Activated CD8-positive, alpha-beta memory T cell treated with anti-CD3 and anti-CD28 coated beads, Interleukin-2, amount 50 U/mL, for 1 hour (primary cell): ENCODE data around the gene FMOD.
A peak's percentile ranks its signal among the peaks of the same experiment; 100 is the strongest.
"Not testable (repeated sequence)": the region's sequence is repeated elsewhere in the genome, so short reads cannot be mapped to it uniquely, and the experiment has no call there.

Experiments used
- DNase-seq: peaks from one replicate; pipeline ENCODE4 v3.0.0-alpha.2; 2020; ENCODE audit errors: extremely low read depth

The FMOD gene

DNA sequence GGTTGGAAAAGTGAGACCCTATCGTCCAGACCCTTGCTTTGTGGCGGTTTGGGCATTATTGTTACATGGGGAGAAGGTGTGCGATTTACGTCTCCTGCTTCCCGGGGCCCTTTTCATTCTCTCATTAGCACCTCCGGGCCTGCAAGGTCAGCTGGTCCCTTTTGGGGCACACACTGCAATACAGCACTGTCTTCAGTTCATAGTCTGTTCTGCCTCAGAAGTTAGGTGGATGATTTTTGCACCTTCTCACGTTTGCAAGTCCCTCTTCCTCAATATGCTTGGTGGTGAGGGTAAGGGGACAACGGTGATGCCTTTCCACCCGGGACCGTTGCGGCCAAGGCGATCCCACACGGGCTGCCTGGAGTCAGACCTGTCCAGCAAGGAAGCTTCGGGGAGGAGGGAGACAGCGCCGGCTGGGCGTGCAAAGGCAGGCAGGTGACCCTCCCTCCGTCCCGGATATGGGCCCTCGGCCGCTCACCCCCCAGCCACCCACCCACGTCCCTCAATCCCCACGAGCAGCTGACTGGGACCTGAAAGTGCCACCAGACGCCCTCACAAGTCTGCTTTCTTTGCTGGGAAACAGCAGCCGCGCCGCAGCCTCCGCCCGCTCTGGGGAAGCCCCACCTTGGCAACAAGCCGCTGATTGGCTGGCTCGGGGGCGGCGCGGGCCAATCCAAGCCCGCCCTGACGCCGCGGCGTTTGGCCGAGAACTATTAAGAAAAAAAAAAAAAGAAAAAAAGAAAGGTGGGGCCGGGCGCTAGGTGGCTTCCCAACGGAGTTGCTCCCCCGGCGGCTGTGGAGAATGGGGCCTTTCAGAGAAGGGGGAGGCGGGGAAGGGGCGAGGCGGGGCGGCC is 23.9 kb downstream of the FMOD start:
- peak; percentile 80 for DNase-seq

- no peak for DNase-seq
Measured at GRCh38 chr1:203325418-203326091, 25.4 kb downstream of the FMOD start.

DNA sequence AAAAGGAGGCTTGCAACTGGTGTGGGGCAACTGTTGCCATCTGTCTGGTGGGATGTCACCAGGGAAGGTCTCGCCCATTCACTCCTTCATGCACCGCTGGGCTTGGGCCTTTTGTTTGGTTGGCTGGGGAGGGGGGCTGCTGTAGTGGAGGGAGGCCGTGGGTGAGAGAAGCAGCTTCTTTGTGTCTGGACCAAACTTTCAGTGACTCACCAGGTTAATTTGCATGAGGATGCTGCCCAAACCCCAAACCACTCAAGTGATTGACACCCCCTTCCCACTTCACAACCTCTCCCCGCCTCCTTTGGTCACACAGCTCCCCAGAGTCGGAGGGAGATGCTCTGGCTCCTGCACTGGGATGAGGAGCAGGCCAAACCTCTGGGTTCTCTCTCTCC is 25.9 kb downstream of the FMOD start:
- no peak for DNase-seq

GRCh38 chr1:203324105-203325025 is 26.6 kb downstream of the FMOD start:
- no peak for DNase-seq

DNA sequence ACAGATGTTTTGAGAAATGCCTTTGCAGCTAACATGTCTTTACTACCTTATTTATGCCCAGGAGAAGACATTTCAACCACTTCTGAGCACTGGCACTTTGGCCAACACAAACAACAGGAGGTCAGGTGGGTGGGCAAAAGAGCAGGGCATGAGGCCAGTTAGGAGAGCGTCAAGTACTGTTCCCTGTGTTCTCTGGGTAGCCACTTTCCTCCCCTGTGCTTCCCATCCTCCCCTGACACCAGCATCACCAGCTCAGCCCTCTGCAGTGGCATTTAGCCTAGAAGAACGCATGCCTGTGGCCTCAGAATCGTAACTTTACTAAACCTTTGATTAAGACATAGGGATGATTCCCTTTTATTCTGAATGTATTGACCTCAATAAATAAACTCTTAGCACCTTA is 27.3 kb downstream of the FMOD start:
- DNase-seq: no peak

- DNase-seq: no peak
Measured at GRCh38 chr1:203322500-203323179, 28.3 kb downstream of the FMOD start.

DNA sequence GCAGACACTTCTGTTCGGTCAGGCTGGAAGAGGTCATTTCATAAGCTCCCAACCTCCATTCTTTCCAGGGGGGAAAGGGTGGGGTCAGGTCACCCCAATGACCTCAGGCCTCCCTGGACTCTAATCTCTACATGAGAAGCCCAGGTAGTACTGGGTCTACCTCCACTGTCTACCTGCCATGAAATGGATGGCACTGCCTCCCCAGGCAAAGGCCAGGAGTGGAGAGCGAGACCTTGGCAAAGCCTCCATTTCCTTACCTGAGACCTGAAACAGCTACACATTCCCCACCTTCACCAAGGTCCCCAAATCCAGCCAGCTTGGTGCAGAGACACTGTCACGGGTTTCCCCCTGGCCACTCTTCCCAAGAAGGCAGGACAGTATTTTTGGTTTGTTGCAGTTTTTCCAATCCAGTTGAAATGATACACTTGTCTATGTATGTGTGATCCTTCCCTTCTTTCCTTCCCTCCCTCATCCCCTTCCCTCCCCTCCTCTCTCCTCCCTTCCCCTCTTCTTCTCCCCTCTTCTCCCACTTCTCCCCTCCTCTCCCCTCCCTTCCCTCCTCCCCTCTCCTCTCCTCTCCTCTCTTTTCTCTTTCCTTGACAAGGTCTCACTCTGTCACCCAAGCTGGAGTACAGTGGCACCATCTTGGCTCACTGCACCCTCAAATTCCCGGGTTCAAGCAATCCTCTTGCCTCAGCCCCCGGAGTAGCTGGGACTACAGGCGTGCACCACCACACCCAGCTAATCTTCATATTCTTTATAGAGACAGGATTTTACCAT is 29.5 kb downstream of the FMOD start:
- DNase-seq: no peak

DNA sequence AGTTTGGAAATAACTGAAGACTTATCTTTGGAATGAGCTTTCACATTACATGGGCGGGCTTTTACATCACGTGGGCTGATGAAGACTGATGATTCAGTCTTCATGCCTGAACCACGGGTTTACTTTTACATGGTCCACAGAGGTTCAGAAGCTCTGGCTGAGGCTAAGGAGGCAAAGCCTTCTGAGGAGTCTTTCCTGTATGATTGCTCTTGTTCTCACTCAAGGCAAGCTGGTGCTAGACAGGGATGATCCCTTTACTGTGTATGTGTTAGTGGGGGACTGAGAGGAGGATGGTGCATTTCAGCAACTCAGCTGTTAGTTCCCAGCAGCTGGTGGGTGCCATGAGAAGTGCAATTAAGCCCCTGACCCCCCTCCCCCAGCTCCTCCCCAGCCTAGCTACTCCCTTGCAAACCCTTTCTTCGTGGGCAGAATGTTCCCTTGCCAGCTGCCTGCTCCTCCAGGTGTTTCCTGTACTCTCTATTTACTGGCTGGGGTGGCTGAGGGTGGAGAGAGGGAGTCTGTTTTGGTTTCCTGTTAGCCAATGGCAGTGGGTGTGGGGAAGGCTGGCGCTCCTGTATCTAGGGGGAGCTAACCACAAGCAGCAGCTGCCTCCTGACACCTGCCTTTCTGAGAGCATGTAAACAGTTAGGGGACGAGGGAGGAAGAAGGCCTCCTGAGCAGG is 30.2 kb downstream of the FMOD start:
- no peak for DNase-seq

DNA sequence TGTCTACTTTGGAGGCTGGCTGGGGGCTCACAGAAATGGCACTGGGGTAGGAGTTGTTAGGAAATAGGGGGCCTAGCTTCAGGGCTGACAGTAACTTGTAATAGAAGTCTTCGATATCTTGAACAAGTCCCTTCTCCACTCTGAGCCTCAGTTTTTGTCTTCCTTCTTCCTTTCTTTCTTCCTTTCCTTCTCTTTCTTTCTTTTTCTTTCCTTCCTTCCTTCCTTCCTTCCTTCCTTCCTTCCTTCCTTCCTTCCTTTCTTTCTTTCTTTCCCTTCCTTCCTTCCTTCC is 32.7 kb downstream of the FMOD start:
- no peak for DNase-seq

- no peak for DNase-seq
Measured at GRCh38 chr1:203317429-203318228, 33.3 kb downstream of the FMOD start.

DNA sequence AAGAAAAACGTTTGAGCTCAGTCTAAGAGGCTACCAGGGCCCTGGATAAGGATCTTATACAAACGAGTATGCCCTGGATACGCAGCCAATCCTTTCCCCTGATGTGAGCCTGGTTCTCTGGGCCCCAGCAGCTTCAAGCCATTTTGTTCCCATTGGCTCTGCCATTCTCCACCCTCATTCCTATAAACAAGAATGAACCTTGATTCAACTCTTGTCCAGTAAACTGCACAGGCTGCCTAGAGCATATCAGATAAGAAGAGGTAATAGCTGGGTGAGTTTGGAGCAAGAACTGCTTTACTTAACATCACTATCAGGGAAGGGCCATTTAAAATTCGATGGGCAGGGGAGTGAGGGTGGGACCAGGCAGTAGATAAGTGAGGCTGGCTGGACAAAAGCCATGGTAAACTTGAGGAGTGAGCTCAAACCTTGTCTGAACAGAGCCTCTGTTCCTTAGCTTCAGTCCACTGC is 34.3 kb downstream of the FMOD start:
- no peak for DNase-seq

DNA sequence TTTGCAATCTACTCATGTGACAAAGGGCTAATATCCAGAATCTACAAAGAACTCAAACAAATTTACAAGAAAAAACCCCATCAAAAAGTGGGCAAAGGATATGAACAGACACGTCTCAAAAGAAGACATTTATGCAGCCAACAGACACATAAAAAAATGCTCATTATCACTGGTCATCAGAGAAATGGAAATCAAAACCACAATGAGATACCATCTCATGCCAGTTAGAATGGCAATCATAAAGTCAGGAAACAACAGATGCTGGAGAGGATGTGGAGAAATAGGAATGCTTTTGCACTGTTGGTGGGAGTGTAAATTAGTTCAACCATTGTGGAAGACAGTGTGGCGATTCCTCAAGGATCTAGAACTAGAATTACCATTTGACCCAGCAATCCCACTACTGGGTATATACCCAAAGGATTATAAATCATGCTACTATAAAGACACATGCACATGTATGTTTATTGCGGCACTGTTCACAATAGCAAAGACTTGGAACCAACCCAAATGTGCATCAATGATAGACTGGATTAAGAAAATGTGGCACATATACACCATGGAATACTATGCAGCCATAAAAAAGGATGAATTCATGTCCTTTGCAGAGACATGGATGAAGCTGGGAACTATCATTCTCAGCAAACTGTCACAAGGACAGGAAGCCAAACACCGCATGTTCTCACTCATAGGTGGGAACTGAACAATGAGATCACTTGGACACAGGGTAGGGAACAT is 36.7 kb downstream of the FMOD start:
- DNase-seq: not testable (repeated sequence)

DNA sequence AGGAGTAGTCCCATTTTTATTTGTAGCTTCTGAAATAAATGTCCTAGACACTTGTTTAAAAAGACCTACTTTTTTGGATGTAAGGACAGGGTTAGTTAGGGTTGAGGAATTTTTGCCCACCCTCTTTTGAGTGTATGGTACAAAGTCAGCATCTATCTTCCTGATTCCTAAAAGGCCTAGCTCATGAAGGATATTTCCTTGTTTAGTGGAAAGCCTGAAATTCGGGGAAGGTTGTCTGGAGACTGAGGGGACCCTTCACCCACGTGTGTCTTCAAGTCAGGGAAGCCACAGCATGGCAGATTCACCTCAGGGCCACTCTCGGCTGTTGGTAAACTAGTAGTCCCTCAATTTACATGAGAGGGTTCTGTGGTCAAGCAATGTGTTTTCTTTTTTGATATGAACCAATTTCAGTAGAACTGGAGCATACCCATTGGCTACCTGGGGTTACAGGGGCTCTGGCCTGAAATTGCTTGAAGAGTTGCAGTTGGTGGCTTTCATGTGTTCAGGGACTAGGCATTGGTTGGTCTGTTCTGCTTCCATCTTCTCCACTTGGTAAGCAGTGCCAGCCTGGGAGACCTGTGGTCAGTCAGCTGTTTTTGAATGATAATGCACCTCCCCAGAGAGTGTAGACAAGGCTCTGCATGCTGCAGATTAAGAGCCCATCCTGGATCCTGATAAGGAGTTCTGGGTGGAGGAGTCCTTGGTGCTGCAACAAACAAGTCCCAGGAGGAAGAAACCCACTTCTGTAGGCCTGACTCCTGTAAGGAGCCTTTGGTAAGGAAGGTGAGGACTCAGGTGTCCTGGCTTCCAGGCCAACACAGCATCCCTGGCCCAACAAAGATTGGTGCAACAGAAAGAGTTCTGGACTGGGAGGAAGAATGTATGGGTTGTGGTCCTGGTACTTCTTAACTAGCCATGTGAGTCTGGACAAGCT is 39.3 kb downstream of the FMOD start:
- no peak for DNase-seq

DNA sequence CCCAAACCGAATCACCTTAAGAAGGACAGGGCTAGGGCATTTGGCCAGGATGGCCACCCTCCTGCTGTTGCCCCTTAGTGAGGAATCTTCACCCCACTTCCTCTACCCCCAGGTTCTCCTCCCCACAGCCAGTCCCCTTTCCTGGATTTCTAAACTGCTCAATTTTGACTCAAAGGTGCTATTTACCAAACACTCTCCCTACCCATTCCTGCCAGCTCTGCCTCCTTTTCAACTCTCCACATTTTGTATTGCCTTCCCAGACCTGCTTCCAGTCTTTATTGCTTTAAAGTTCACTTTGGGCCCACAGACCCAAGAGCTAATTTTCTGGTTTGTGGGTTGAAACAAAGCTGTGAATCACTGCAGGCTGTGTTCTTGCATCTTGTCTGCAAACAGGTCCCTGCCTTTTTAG is 42.0 kb downstream of the FMOD start:
- no peak for DNase-seq

- no peak for DNase-seq
Measured at GRCh38 chr1:203308328-203308922, 42.5 kb downstream of the FMOD start.

DNA sequence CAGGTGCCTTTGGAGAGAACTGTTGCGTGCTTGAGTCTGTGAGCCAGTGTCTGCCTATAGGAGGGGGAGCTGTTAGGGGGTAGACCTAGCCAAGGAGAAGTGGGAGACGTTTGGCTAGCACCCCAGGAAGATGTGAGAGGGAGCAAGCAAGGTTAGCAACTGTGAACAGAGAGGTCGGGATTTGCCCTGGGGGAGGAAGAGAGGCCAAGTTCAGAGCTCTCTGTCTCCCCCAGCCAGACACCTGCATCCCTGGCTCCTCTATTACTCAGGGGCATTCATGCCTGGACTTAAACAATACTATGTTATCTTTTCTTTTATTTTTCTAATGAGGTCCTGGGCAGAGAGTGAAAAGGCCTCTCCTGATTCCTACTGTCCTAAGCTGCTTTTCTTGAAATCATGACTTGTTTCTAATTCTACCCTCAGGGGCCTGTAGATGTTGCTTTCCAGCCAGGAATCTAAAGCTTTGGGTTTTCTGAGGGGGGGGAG is 43.2 kb downstream of the FMOD start:
- DNase-seq: no peak

- no peak for DNase-seq
Measured at GRCh38 chr1:203306965-203307541, 43.9 kb downstream of the FMOD start.
